Stimulated activated naive CD8-positive, alpha-beta T cell treated with anti-CD3 and anti-CD28 coated beads, Interleukin-15, Interleukin-2, amounts not matched to agents 100 ng/mL and 50 ng/mL, for 24 hours (primary cell): ENCODE data around the gene METRNL.
"Not testable (repeated sequence)": the region's sequence is repeated elsewhere in the genome, so short reads cannot be mapped to it uniquely, and the experiment has no call there.

Experiments
- H3K27ac Mint-ChIP-seq: one replicate; pipeline ENCODE4 v1.8.0; 2021; ENCODE audit warnings: mild to moderate bottlenecking, mixed read lengths
- H3K27me3 Mint-ChIP-seq: one replicate; pipeline ENCODE4 v1.8.0; 2021; ENCODE audit warnings: mixed read lengths
- H3K36me3 Mint-ChIP-seq: one replicate; pipeline ENCODE4 v1.8.0; 2021; ENCODE audit warnings: low read depth, mixed read lengths
- H3K4me1 Mint-ChIP-seq: one replicate; pipeline ENCODE4 v1.8.0; 2021; ENCODE audit warnings: low read depth, mixed read lengths
- H3K4me3 Mint-ChIP-seq: one replicate; pipeline ENCODE4 v1.8.0; 2021; ENCODE audit warnings: mild to moderate bottlenecking, mixed read lengths
- H3K9me3 Mint-ChIP-seq: one replicate; pipeline ENCODE4 v1.8.0; 2021; ENCODE audit warnings: mixed read lengths

Gene METRNL

GRCh38 chr17:83079352-83079747, at the start of gene METRNL:
Gene METRNL (plus strand): TSS chr17:83079609. CDS start chr17:83079816, 207 bp downstream.
- H3K9me3 Mint-ChIP-seq, result no peaks in the 10 kb centered on the region
- H3K4me1 Mint-ChIP-seq, result peaks cover 30% of the 10 kb centered on the region
- H3K27me3 Mint-ChIP-seq, result peaks cover 20% of the 10 kb centered on the region
- peaks cover 14% of the 10 kb centered on the region for H3K36me3 Mint-ChIP-seq
- no peak within 1 kb of the TSS for H3K27ac Mint-ChIP-seq
- peak within 1 kb of the TSS; percentile 26 for H3K4me3 Mint-ChIP-seq

- Mint-ChIP-seq H3K4me3 (no peak overlapping the region), H3K36me3 (peaks cover 44% of the 10 kb centered on the region), H3K27ac (no peak overlapping the region), H3K9me3 (no peaks in the 10 kb centered on the region), H3K4me1 (peaks cover 21% of the 10 kb centered on the region), H3K27me3 (no peaks in the 10 kb centered on the region)
Observed at GRCh38 chr17:83030432-83030831, 49.0 kb upstream of the METRNL start.

- peaks cover 52% of the 10 kb centered on the region for H3K36me3 Mint-ChIP-seq
- no peaks in the 10 kb centered on the region for H3K9me3 Mint-ChIP-seq
- peaks cover 11% of the 10 kb centered on the region for H3K4me1 Mint-ChIP-seq
- H3K27ac Mint-ChIP-seq, result no peak overlapping the region
- H3K4me3 Mint-ChIP-seq, result no peak overlapping the region
- H3K27me3 Mint-ChIP-seq, result no peaks in the 10 kb centered on the region
Observed at GRCh38 chr17:83031321-83031945, 48.0 kb upstream of the METRNL start.

GRCh38 chr17:83031946-83032451, 47.4 kb upstream of the METRNL start:
- H3K4me3 Mint-ChIP-seq, H3K27ac Mint-ChIP-seq, H3K9me3 Mint-ChIP-seq, H3K4me1 Mint-ChIP-seq, H3K27me3 Mint-ChIP-seq: not testable (repeated sequence)
- peaks cover 58% of the 10 kb centered on the region for H3K36me3 Mint-ChIP-seq

- no peaks in the 10 kb centered on the region for H3K27me3 Mint-ChIP-seq
- H3K4me1 Mint-ChIP-seq, result peaks cover 4% of the 10 kb centered on the region
- H3K27ac Mint-ChIP-seq, result no peak overlapping the region
- no peaks in the 10 kb centered on the region for H3K9me3 Mint-ChIP-seq
- no peak overlapping the region for H3K4me3 Mint-ChIP-seq
- H3K36me3 Mint-ChIP-seq, result peaks cover 64% of the 10 kb centered on the region
Observed at GRCh38 chr17:83032781-83033180, 46.6 kb upstream of the METRNL start.

GRCh38 chr17:83034525-83034924, 44.9 kb upstream of the METRNL start:
- H3K27ac Mint-ChIP-seq, result no peak overlapping the region

GRCh38 chr17:83035722-83036121, 43.7 kb upstream of the METRNL start:
- Mint-ChIP-seq H3K9me3 (no peaks in the 10 kb centered on the region), H3K36me3 (peaks cover 63% of the 10 kb centered on the region), H3K4me3 (no peak overlapping the region), H3K4me1 (no peaks in the 10 kb centered on the region), H3K27me3 (no peaks in the 10 kb centered on the region), H3K27ac (no peak overlapping the region)

More at GRCh38 chr17:83034525-83034924, 44.9 kb upstream of the METRNL start:
- Mint-ChIP-seq H3K4me3 (no peak overlapping the region), H3K4me1 (no peaks in the 10 kb centered on the region), H3K36me3 (peaks cover 62% of the 10 kb centered on the region), H3K27me3 (no peaks in the 10 kb centered on the region), H3K9me3 (no peaks in the 10 kb centered on the region)

- H3K27ac Mint-ChIP-seq, result no peak overlapping the region
- H3K36me3 Mint-ChIP-seq, result peaks cover 68% of the 10 kb centered on the region
- H3K9me3 Mint-ChIP-seq, result peaks cover 3% of the 10 kb centered on the region
- no peaks in the 10 kb centered on the region for H3K27me3 Mint-ChIP-seq
- H3K4me1 Mint-ChIP-seq, result no peaks in the 10 kb centered on the region
- no peak overlapping the region for H3K4me3 Mint-ChIP-seq
Observed at GRCh38 chr17:83036193-83036592, 43.2 kb upstream of the METRNL start.

GRCh38 chr17:83036666-83037065, 42.7 kb upstream of the METRNL start:
- Mint-ChIP-seq H3K9me3 (peaks cover 8% of the 10 kb centered on the region), H3K36me3 (peaks cover 69% of the 10 kb centered on the region), H3K4me1 (no peaks in the 10 kb centered on the region), H3K4me3 (no peak overlapping the region), H3K27me3 (no peaks in the 10 kb centered on the region), H3K27ac (no peak overlapping the region)

GRCh38 chr17:83037084-83037873, 42.1 kb upstream of the METRNL start:
- Mint-ChIP-seq H3K27ac (no peak overlapping the region), H3K9me3 (peaks cover 11% of the 10 kb centered on the region), H3K27me3 (no peaks in the 10 kb centered on the region), H3K4me1 (no peaks in the 10 kb centered on the region), H3K4me3 (no peak overlapping the region), H3K36me3 (peaks cover 74% of the 10 kb centered on the region)

- Mint-ChIP-seq H3K36me3 (peaks cover 75% of the 10 kb centered on the region), H3K4me1 (no peaks in the 10 kb centered on the region), H3K4me3 (no peak overlapping the region), H3K9me3 (peaks cover 17% of the 10 kb centered on the region), H3K27ac (no peak overlapping the region), H3K27me3 (no peaks in the 10 kb centered on the region)
Observed at GRCh38 chr17:83037874-83038165, 41.6 kb upstream of the METRNL start.

- H3K9me3 Mint-ChIP-seq, result peaks cover 19% of the 10 kb centered on the region
- H3K27ac Mint-ChIP-seq, H3K27me3 Mint-ChIP-seq, H3K4me3 Mint-ChIP-seq, H3K4me1 Mint-ChIP-seq: not testable (repeated sequence)
- H3K36me3 Mint-ChIP-seq, result peaks cover 79% of the 10 kb centered on the region
Observed at GRCh38 chr17:83038983-83039382, 40.4 kb upstream of the METRNL start.

- H3K4me3 Mint-ChIP-seq, result no peak overlapping the region
Observed at GRCh38 chr17:83041305-83041704, 38.1 kb upstream of the METRNL start.

GRCh38 chr17:83042522-83043158, 36.8 kb upstream of the METRNL start:
- H3K4me1 Mint-ChIP-seq, result peaks cover 20% of the 10 kb centered on the region
- H3K9me3 Mint-ChIP-seq, result peaks cover 21% of the 10 kb centered on the region
- H3K36me3 Mint-ChIP-seq, result peaks cover 72% of the 10 kb centered on the region
- H3K27me3 Mint-ChIP-seq, result no peaks in the 10 kb centered on the region
- H3K27ac Mint-ChIP-seq, result no peak overlapping the region
- H3K4me3 Mint-ChIP-seq, result no peak overlapping the region

More at GRCh38 chr17:83041305-83041704, 38.1 kb upstream of the METRNL start:
- Mint-ChIP-seq H3K9me3 (peaks cover 19% of the 10 kb centered on the region), H3K27me3 (no peaks in the 10 kb centered on the region), H3K36me3 (peaks cover 74% of the 10 kb centered on the region), H3K27ac (no peak overlapping the region), H3K4me1 (peaks cover 14% of the 10 kb centered on the region)

GRCh38 chr17:83044479-83044878, 34.9 kb upstream of the METRNL start:
- not testable (repeated sequence) for H3K27ac Mint-ChIP-seq

More at GRCh38 chr17:83044479-83044878, 34.9 kb upstream of the METRNL start:
- H3K4me3 Mint-ChIP-seq, H3K27me3 Mint-ChIP-seq: not testable (repeated sequence)
- Mint-ChIP-seq H3K4me1 (peaks cover 37% of the 10 kb centered on the region), H3K36me3 (peaks cover 72% of the 10 kb centered on the region), H3K9me3 (peaks cover 21% of the 10 kb centered on the region)
